ENCODE data around the gene SUGCT.

GRCh38 chr7:40579401-40579800 is 444.6 kb downstream of the SUGCT start:
- no peak for TF ChIP-seq CTCF (IDR thresholded peaks at IDR 0.05; ENCODE audit: insufficient read depth, low read length)
- no peak for TF ChIP-seq POLR2AphosphoS5 (IDR thresholded peaks at IDR 0.05; ENCODE audit: low read depth)
- no peak for TF ChIP-seq GABPA (IDR thresholded peaks at IDR 0.05; ENCODE audit: low read depth)
- no peak for TF ChIP-seq REST (IDR thresholded peaks at IDR 0.05; ENCODE audit: insufficient replicate concordance, low read depth)
